GM12865 (cell line): Measurements from ENCODE around the gene FBXO36.

Experiments
- DNase-seq: peaks from one replicate; pipeline ENCODE4 v3.0.0; 2010; ENCODE audit warnings: low read depth
- H3K4me3 ChIP-seq: 2 replicates; pipeline ENCODE4 v1.5.1; 2011; ENCODE audit warnings: mild to moderate bottlenecking, low read depth, low read length, control low read depth
- TF ChIP-seq, protein P1 (sequence below): IDR thresholded peaks from 2 replicates; pipeline ENCODE4 v1.5.1; 2011; ENCODE audit warnings: low read length, control low read depth, low read depth, inconsistent platforms; ENCODE audit not compliant: insufficient read depth; ENCODE audit errors: missing control alignments

Gene FBXO36

DNA sequence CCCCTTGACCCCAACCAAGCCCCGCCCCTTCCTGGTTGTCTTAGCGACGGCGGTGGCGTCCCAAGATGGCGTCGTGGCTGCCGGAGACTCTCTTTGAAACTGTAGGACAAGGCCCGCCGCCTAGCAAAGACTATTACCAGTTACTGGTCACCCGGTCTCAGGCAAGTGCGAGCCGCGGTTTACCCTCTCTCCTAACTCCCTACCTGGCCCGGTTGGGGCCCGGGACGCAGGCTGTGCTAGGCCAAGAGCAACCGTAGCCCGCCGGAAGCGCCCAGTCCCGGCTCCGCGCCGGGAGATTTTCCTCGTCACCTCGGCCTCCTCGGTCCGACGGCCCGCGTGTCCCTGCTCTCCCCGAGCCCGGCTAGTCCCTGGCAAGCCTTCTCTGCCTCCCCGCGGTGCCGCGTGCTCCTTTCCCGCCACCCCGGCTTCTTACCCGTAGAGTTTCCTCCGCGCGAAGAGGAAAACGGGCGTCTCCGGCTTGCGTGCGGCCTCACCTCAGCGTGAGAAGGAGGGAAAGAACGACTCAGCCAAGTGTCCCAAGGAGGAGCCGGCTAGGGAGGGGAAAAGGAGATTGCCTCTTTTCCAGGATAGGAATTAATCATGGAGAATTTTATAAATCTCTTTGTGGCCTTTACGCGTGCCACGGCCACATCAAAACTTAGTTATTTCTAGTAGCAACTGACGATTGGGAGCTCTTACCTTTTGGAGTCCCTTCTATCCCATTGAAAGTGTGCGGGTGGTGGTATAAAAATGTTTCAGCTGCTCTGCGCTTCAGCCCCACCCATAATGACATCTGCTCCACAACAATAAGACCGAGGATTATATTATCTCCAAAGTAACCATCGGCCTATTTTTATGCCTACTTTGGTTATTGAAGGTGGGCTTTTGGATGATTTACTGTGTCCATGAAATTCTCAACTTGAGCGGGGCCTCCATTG is at the start of gene FBXO36:
Gene FBXO36, plus strand, starts transcription at position 55 of the 938 bp plus-strand sequence. Its CDS starts 11 bp downstream, at position 66.
- peak; percentile 93 for DNase-seq
- H3K4me3 ChIP-seq, result peak within 1 kb of the TSS; percentile 98
- TF ChIP-seq, protein P1, sequence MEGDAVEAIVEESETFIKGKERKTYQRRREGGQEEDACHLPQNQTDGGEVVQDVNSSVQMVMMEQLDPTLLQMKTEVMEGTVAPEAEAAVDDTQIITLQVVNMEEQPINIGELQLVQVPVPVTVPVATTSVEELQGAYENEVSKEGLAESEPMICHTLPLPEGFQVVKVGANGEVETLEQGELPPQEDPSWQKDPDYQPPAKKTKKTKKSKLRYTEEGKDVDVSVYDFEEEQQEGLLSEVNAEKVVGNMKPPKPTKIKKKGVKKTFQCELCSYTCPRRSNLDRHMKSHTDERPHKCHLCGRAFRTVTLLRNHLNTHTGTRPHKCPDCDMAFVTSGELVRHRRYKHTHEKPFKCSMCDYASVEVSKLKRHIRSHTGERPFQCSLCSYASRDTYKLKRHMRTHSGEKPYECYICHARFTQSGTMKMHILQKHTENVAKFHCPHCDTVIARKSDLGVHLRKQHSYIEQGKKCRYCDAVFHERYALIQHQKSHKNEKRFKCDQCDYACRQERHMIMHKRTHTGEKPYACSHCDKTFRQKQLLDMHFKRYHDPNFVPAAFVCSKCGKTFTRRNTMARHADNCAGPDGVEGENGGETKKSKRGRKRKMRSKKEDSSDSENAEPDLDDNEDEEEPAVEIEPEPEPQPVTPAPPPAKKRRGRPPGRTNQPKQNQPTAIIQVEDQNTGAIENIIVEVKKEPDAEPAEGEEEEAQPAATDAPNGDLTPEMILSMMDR, result no peak

GRCh38 chr2:229873123-229873581 is 49.2 kb upstream of the FBXO36 start:
- H3K4me3 ChIP-seq, result no peak overlapping the region
- TF ChIP-seq, protein P1, result no peak
- DNase-seq, result no peak

DNA sequence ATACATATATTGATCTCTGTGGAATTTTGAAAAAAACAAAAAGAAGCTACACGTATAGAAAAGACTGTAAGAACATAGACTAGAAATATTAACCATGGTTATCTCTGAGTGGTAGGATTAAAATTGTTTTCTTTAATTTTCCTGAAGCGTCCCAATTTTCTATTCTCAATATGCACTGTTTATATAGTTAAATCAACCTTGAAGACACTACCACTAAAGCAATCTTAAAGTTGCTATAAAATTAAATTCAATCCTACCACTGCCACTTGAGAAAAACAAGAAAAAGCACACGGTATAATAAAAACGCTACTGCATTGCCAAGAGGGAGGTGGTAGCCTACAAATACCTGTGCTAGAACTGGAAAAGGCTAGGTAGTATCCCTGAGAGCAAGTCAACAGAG is 47.7 kb upstream of the FBXO36 start:
- no peak overlapping the region for H3K4me3 ChIP-seq
- TF ChIP-seq, protein P1, result no peak
- DNase-seq, result no peak

GRCh38 chr2:229875549-229875948 is 46.8 kb upstream of the FBXO36 start:
- TF ChIP-seq, protein P1, result no peak
- no peak overlapping the region for H3K4me3 ChIP-seq
- DNase-seq, result no peak

GRCh38 chr2:229879191-229879950 is 42.9 kb upstream of the FBXO36 start:
- no peak for DNase-seq
- TF ChIP-seq, protein P1, result no peak
- H3K4me3 ChIP-seq, result no peak overlapping the region

DNA sequence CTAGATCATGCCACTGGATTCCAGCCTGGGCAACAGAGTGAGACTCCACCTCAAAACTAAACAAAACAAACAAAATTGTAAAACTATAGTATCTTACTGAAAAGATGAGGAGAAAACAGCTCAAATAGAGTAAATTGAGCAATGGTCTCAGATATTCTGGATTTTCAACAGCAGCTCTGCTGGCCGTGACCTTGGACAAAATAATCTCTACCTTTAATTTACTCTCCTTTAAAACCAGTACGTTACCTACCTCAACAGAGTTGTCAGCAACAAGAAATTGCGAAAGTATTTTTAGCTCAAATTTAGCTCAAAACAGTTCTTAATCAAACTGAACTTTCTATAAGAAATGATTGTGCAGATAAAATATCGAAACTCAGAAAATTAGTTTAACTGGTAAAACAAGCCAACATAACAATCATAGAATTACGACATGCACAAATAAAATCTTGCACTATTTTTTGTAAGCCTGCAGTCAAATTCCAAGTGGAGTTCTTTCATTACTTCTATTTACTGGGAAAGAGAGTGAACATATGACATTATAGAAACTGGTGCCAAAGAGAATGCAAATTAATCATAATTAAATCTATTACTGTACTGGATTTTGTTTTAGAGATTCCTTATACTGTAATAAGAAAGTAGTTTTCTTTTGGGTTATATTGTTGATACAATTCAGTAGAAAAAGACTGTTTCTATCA is 41.3 kb upstream of the FBXO36 start:
- TF ChIP-seq, protein P1, result no peak
- no peak for DNase-seq

More for the DNA sequence above, 41.3 kb upstream of the FBXO36 start:
- no peak overlapping the region for H3K4me3 ChIP-seq
